ENCODE data around the gene EIF4H. TPM values are rescaled to one million over a fixed set of nuclear protein-coding genes. Genes with fewer than 3 reads are reported as not detected.
A peak's percentile ranks its signal among the peaks of the same experiment; 100 is the strongest.
"Not testable (repeated sequence)": the region's sequence is repeated elsewhere in the genome, so short reads cannot be mapped to it uniquely, and the experiment has no call there.

Gene EIF4H
- total RNA-seq, 1 donor from 2014 or later: 205 TPM

DNA sequence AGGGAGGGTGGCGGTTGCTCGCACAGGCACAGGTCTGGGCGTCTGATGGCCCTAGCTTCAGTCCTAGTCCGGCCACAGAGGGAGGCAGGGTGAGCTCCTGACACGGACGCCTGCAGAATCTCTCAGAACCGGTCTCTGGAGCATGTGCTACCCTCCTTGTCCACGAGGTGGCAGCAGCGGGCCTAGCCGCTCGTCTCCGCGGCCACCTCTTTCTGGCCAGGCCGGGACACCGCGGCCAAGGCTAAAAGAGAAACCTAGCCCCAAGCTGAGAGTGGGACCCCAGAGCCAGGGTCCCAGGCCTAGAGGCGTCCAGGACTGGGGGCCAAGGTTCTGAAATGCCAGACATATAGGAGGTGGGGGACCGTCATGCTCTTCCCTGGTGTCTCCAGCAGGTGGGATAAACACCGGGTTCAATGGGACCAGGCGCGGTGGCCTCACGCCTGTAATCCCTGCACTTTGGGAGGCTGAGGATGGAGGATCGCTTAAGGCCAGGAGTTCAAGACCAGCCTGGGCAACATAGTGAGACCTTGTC is 32.5 kb downstream of the EIF4H start:
- Mint-ChIP-seq H3K4me1 (ENCODE audit: unreplicated experiment) (peaks cover 8% of the 10 kb centered on the region), H3K36me3 (ENCODE audit: unreplicated experiment) (no peaks in the 10 kb centered on the region), H3K27ac (ENCODE audit: unreplicated experiment) (no peak overlapping the region), H3K4me3 (ENCODE audit: unreplicated experiment) (no peak overlapping the region), H3K27me3 (ENCODE audit: unreplicated experiment) (no peaks in the 10 kb centered on the region), H3K9me3 (ENCODE audit: unreplicated experiment) (no peaks in the 10 kb centered on the region)
- DNase-seq (ENCODE audit: extremely low spot score, unreplicated experiment): peak; percentile 95
- TF ChIP-seq, protein P1, sequence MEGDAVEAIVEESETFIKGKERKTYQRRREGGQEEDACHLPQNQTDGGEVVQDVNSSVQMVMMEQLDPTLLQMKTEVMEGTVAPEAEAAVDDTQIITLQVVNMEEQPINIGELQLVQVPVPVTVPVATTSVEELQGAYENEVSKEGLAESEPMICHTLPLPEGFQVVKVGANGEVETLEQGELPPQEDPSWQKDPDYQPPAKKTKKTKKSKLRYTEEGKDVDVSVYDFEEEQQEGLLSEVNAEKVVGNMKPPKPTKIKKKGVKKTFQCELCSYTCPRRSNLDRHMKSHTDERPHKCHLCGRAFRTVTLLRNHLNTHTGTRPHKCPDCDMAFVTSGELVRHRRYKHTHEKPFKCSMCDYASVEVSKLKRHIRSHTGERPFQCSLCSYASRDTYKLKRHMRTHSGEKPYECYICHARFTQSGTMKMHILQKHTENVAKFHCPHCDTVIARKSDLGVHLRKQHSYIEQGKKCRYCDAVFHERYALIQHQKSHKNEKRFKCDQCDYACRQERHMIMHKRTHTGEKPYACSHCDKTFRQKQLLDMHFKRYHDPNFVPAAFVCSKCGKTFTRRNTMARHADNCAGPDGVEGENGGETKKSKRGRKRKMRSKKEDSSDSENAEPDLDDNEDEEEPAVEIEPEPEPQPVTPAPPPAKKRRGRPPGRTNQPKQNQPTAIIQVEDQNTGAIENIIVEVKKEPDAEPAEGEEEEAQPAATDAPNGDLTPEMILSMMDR (IDR thresholded peaks at IDR 0.05): peak; percentile 97

DNA sequence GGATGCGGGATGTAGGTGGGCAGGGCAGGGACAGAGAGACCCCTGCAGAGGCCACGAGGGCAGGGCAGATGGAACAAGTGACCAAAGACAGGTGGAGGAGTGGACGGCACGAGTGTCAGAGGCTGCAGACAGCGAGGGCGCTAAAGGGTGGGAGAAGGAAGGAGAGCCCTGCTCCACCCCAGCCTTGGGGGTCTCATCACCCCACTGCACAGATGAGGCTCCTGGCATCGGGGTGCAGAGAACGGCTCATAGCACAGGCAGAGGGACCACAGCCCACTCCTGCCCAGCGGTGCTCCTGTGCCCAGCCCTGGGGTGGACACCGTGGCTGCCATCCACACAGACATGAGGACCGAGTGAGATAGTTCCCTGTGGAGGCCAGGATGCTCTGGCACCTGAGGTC is 33.4 kb downstream of the EIF4H start:
- TF ChIP-seq, protein P1 (IDR thresholded peaks at IDR 0.05): no peak
- no peaks in the 10 kb centered on the region for H3K36me3 Mint-ChIP-seq (ENCODE audit: unreplicated experiment)
- H3K9me3 Mint-ChIP-seq (ENCODE audit: unreplicated experiment): no peaks in the 10 kb centered on the region
- no peak for DNase-seq (ENCODE audit: extremely low spot score, unreplicated experiment)
- H3K27me3 Mint-ChIP-seq (ENCODE audit: unreplicated experiment): no peaks in the 10 kb centered on the region
- H3K4me3 Mint-ChIP-seq (ENCODE audit: unreplicated experiment): no peak overlapping the region
- H3K27ac Mint-ChIP-seq (ENCODE audit: unreplicated experiment): no peak overlapping the region
- H3K4me1 Mint-ChIP-seq (ENCODE audit: unreplicated experiment): peaks cover 8% of the 10 kb centered on the region

DNA sequence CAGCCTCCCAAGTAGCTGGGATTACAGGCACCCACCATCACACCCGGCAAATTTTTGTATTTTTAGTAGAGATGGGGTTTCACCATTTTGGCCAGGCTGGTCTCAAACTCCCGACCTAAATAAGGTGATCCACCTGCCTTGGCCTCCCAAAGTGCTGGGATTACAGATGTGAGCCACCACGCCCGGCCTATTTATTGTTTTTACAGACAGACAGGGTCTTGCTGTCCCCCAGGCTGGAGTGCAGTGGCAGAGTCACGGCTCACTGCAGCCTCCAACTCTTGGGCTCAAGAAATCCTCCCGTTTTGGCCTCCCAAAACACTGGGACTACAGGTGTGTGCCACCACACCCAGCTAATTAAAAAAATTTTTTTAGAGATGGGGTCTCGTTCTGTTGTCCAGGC is 34.1 kb downstream of the EIF4H start:
- DNase-seq (ENCODE audit: extremely low spot score, unreplicated experiment); H3K36me3 Mint-ChIP-seq (ENCODE audit: unreplicated experiment): not testable (repeated sequence)

DNA sequence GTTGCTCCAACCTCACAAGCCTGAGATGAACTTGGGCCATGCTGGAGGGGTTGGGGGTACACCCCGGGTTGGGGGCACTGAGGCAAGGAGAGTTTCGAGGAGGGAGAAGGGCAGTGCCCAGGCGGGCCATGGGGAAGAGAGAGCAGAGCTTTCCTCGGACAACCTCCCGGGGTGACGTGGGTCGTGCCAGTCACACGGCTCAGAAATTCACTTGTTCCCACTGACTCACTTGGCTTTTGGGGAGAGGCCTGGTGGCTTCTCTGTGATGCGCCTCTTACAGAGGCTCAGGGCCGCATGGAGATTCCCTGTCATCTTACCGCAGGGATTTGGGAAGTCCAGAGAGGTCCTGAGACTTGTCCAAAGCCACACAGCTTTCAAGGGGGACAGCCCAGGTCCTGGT is 38.5 kb downstream of the EIF4H start:
- Mint-ChIP-seq H3K4me3 (ENCODE audit: unreplicated experiment) (no peak overlapping the region), H3K36me3 (ENCODE audit: unreplicated experiment) (no peaks in the 10 kb centered on the region), H3K27ac (ENCODE audit: unreplicated experiment) (no peak overlapping the region), H3K4me1 (ENCODE audit: unreplicated experiment) (peaks cover 4% of the 10 kb centered on the region), H3K9me3 (ENCODE audit: unreplicated experiment) (no peaks in the 10 kb centered on the region), H3K27me3 (ENCODE audit: unreplicated experiment) (no peaks in the 10 kb centered on the region)
- TF ChIP-seq, protein P1 (IDR thresholded peaks at IDR 0.05): no peak
- no peak for DNase-seq (ENCODE audit: extremely low spot score, unreplicated experiment)

More for the DNA sequence above, 34.1 kb downstream of the EIF4H start:
- not testable (repeated sequence) for H3K4me1 Mint-ChIP-seq (ENCODE audit: unreplicated experiment); H3K27ac Mint-ChIP-seq (ENCODE audit: unreplicated experiment); H3K9me3 Mint-ChIP-seq (ENCODE audit: unreplicated experiment); H3K27me3 Mint-ChIP-seq (ENCODE audit: unreplicated experiment); H3K4me3 Mint-ChIP-seq (ENCODE audit: unreplicated experiment)

DNA sequence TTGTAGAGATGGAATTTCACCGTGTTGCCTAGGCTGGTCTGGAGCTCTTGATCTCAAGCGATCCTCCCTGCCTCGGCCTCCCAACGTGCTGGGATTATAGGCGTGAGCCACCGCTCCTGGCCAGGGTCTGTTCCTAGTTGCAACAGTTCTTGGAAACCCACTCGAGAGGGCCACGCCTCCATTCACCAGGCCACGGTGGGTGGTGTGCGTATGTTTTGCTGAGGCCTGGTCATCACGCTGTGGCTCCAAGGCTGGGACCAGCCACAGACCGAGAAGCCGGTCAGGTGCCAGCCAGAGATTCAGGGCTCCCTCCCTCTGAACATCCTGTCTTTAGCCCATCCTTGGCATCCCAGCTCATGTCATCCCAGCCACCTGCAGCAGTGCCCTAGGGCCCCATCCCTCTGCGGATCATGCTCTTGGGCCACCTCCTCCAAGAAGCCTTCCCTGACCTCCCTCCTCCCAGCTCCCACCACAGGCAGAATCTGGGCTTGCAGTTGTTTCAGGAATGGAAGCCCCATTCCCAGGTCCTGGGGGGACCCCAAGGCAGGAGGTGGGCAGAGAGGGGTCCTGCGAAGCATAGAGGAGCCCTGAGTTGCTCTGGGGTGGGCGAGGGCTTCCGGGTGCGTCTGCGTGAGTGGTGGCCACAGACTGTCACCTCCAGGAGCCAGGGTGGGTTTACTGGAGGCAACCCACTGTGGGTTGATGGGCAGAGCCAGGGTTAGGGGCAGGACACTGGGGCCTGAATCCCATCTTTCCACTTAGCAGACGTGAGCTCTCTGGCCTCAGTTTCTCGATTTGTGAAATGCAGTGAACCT is 40.9 kb downstream of the EIF4H start:
- DNase-seq (ENCODE audit: extremely low spot score, unreplicated experiment): no peak
- TF ChIP-seq, protein P1 (IDR thresholded peaks at IDR 0.05): no peak
- Mint-ChIP-seq H3K27me3 (ENCODE audit: unreplicated experiment) (no peaks in the 10 kb centered on the region), H3K36me3 (ENCODE audit: unreplicated experiment) (no peaks in the 10 kb centered on the region), H3K27ac (ENCODE audit: unreplicated experiment) (no peak overlapping the region), H3K4me1 (ENCODE audit: unreplicated experiment) (peaks cover 1% of the 10 kb centered on the region), H3K4me3 (ENCODE audit: unreplicated experiment) (no peak overlapping the region), H3K9me3 (ENCODE audit: unreplicated experiment) (no peaks in the 10 kb centered on the region)
